Measurements from ENCODE around the gene ECI2.

The ECI2 gene

GRCh38 chr6:4136354-4136831 is 1.0 kb upstream of the ECI2 start:
- H3K4me1 ChIP-seq (ENCODE audit: control insufficient read depth, insufficient read depth, low read length): peaks cover 16% of the 10 kb centered on the region
- H3K4me2 ChIP-seq (ENCODE audit: low read length): peak overlapping the region; percentile 97
- no peaks in the 10 kb centered on the region for H3K9me3 ChIP-seq (replicated peaks; ENCODE audit: low read length)
- H3K36me3 ChIP-seq (ENCODE audit: insufficient read depth, low read length): peaks cover 13% of the 10 kb centered on the region
- peak overlapping the region; percentile 91 for H3K4me3 ChIP-seq (ENCODE audit: low read length)
- H3K9ac ChIP-seq (ENCODE audit: low read depth, low read length): peak overlapping the region; percentile 70
- H3K27me3 ChIP-seq (ENCODE audit: control insufficient read depth, insufficient read depth, low read length): no peaks in the 10 kb centered on the region

GRCh38 chr6:4135665-4136353 is 434 bp upstream of the ECI2 start:
- Histone ChIP-seq H3K4me1 (ENCODE audit: control insufficient read depth, insufficient read depth, low read length) (peaks cover 16% of the 10 kb centered on the region), H3K4me2 (ENCODE audit: low read length) (peak overlapping the region; percentile 97), H3K27me3 (ENCODE audit: control insufficient read depth, insufficient read depth, low read length) (no peaks in the 10 kb centered on the region), H3K9me3 (replicated peaks; ENCODE audit: low read length) (no peaks in the 10 kb centered on the region), H3K4me3 (ENCODE audit: low read length) (peak overlapping the region; percentile 91), H3K36me3 (ENCODE audit: insufficient read depth, low read length) (peaks cover 16% of the 10 kb centered on the region), H3K9ac (ENCODE audit: low read depth, low read length) (peak overlapping the region; percentile 70)

GRCh38 chr6:4133941-4134838 is 1.2 kb downstream of the ECI2 start:
- Histone ChIP-seq H3K4me1 (ENCODE audit: control insufficient read depth, insufficient read depth, low read length) (peaks cover 26% of the 10 kb centered on the region), H3K36me3 (ENCODE audit: insufficient read depth, low read length) (peaks cover 32% of the 10 kb centered on the region), H3K4me3 (ENCODE audit: low read length) (peak overlapping the region; percentile 100), H3K4me2 (ENCODE audit: low read length) (peak overlapping the region; percentile 97), H3K9me3 (replicated peaks; ENCODE audit: low read length) (no peaks in the 10 kb centered on the region), H3K9ac (ENCODE audit: low read depth, low read length) (peak overlapping the region; percentile 96), H3K27me3 (ENCODE audit: control insufficient read depth, insufficient read depth, low read length) (no peaks in the 10 kb centered on the region)

- H3K36me3 ChIP-seq (ENCODE audit: insufficient read depth, low read length): peaks cover 51% of the 10 kb centered on the region
- peaks cover 36% of the 10 kb centered on the region for H3K4me1 ChIP-seq (ENCODE audit: control insufficient read depth, insufficient read depth, low read length)
- no peak overlapping the region for H3K4me2 ChIP-seq (ENCODE audit: low read length)
- no peaks in the 10 kb centered on the region for H3K9me3 ChIP-seq (replicated peaks; ENCODE audit: low read length)
- no peak overlapping the region for H3K4me3 ChIP-seq (ENCODE audit: low read length)
- no peaks in the 10 kb centered on the region for H3K27me3 ChIP-seq (ENCODE audit: control insufficient read depth, insufficient read depth, low read length)
- H3K9ac ChIP-seq (ENCODE audit: low read depth, low read length): no peak overlapping the region
These were observed 4.9 kb downstream of the ECI2 start for GRCh38 chr6:4130357-4130987.

GRCh38 chr6:4129446-4129845 is 5.9 kb downstream of the ECI2 start:
- Histone ChIP-seq H3K27me3 (ENCODE audit: control insufficient read depth, insufficient read depth, low read length) (no peaks in the 10 kb centered on the region), H3K36me3 (ENCODE audit: insufficient read depth, low read length) (peaks cover 58% of the 10 kb centered on the region), H3K4me2 (ENCODE audit: low read length) (peak overlapping the region; percentile 22), H3K4me3 (ENCODE audit: low read length) (no peak overlapping the region), H3K4me1 (ENCODE audit: control insufficient read depth, insufficient read depth, low read length) (peaks cover 42% of the 10 kb centered on the region), H3K9me3 (replicated peaks; ENCODE audit: low read length) (no peaks in the 10 kb centered on the region), H3K9ac (ENCODE audit: low read depth, low read length) (no peak overlapping the region)

- Histone ChIP-seq H3K9me3 (replicated peaks; ENCODE audit: low read length) (no peaks in the 10 kb centered on the region), H3K4me1 (ENCODE audit: control insufficient read depth, insufficient read depth, low read length) (peaks cover 35% of the 10 kb centered on the region), H3K27me3 (ENCODE audit: control insufficient read depth, insufficient read depth, low read length) (no peaks in the 10 kb centered on the region), H3K9ac (ENCODE audit: low read depth, low read length) (no peak overlapping the region), H3K4me3 (ENCODE audit: low read length) (no peak overlapping the region), H3K36me3 (ENCODE audit: insufficient read depth, low read length) (peaks cover 58% of the 10 kb centered on the region), H3K4me2 (ENCODE audit: low read length) (no peak overlapping the region)
These were observed 6.6 kb downstream of the ECI2 start for GRCh38 chr6:4128748-4129147.

- Histone ChIP-seq H3K4me2 (ENCODE audit: low read length) (no peak overlapping the region), H3K4me3 (ENCODE audit: low read length) (no peak overlapping the region), H3K9me3 (replicated peaks; ENCODE audit: low read length) (no peaks in the 10 kb centered on the region), H3K4me1 (ENCODE audit: control insufficient read depth, insufficient read depth, low read length) (peaks cover 30% of the 10 kb centered on the region), H3K9ac (ENCODE audit: low read depth, low read length) (no peak overlapping the region), H3K27me3 (ENCODE audit: control insufficient read depth, insufficient read depth, low read length) (no peaks in the 10 kb centered on the region), H3K36me3 (ENCODE audit: insufficient read depth, low read length) (peaks cover 57% of the 10 kb centered on the region)
These were observed 7.3 kb downstream of the ECI2 start for GRCh38 chr6:4128072-4128471.

- H3K4me2 ChIP-seq (ENCODE audit: low read length): peak overlapping the region; percentile 19
- H3K4me1 ChIP-seq (ENCODE audit: control insufficient read depth, insufficient read depth, low read length): peaks cover 30% of the 10 kb centered on the region
- peaks cover 51% of the 10 kb centered on the region for H3K36me3 ChIP-seq (ENCODE audit: insufficient read depth, low read length)
These were observed 9.2 kb downstream of the ECI2 start for GRCh38 chr6:4125933-4126864.

GRCh38 chr6:4125500-4125899 is 9.9 kb downstream of the ECI2 start:
- Histone ChIP-seq H3K9ac (ENCODE audit: low read depth, low read length) (no peak overlapping the region), H3K9me3 (replicated peaks; ENCODE audit: low read length) (no peaks in the 10 kb centered on the region), H3K4me3 (ENCODE audit: low read length) (no peak overlapping the region), H3K4me1 (ENCODE audit: control insufficient read depth, insufficient read depth, low read length) (peaks cover 30% of the 10 kb centered on the region), H3K27me3 (ENCODE audit: control insufficient read depth, insufficient read depth, low read length) (no peaks in the 10 kb centered on the region), H3K36me3 (ENCODE audit: insufficient read depth, low read length) (peaks cover 50% of the 10 kb centered on the region), H3K4me2 (ENCODE audit: low read length) (peak overlapping the region; percentile 19)

More at GRCh38 chr6:4125933-4126864, 9.2 kb downstream of the ECI2 start:
- Histone ChIP-seq H3K27me3 (ENCODE audit: control insufficient read depth, insufficient read depth, low read length) (no peaks in the 10 kb centered on the region), H3K4me3 (ENCODE audit: low read length) (peak overlapping the region; percentile 2), H3K9ac (ENCODE audit: low read depth, low read length) (no peak overlapping the region), H3K9me3 (replicated peaks; ENCODE audit: low read length) (no peaks in the 10 kb centered on the region)

GRCh38 chr6:4124351-4124750 is 11.0 kb downstream of the ECI2 start:
- Histone ChIP-seq H3K36me3 (ENCODE audit: insufficient read depth, low read length) (peaks cover 44% of the 10 kb centered on the region), H3K4me3 (ENCODE audit: low read length) (no peak overlapping the region), H3K4me2 (ENCODE audit: low read length) (no peak overlapping the region), H3K9ac (ENCODE audit: low read depth, low read length) (no peak overlapping the region), H3K4me1 (ENCODE audit: control insufficient read depth, insufficient read depth, low read length) (peaks cover 22% of the 10 kb centered on the region), H3K9me3 (replicated peaks; ENCODE audit: low read length) (no peaks in the 10 kb centered on the region), H3K27me3 (ENCODE audit: control insufficient read depth, insufficient read depth, low read length) (no peaks in the 10 kb centered on the region)

Measured in skeletal muscle satellite cell (primary cell).